Stimulated activated CD8-positive, alpha-beta memory T cell treated with anti-CD3 and anti-CD28 coated beads, Interleukin-12 subunit alpha, Interleukin-12 subunit beta, amount 100 ng/mL, for 1 hour (primary cell): ENCODE data around the gene SELENOO.

ENCODE experiments used
- DNase-seq: peaks from one replicate; pipeline ENCODE4 v3.0.0-alpha.2; 2020; ENCODE audit warnings: low read depth

Gene SELENOO

DNA sequence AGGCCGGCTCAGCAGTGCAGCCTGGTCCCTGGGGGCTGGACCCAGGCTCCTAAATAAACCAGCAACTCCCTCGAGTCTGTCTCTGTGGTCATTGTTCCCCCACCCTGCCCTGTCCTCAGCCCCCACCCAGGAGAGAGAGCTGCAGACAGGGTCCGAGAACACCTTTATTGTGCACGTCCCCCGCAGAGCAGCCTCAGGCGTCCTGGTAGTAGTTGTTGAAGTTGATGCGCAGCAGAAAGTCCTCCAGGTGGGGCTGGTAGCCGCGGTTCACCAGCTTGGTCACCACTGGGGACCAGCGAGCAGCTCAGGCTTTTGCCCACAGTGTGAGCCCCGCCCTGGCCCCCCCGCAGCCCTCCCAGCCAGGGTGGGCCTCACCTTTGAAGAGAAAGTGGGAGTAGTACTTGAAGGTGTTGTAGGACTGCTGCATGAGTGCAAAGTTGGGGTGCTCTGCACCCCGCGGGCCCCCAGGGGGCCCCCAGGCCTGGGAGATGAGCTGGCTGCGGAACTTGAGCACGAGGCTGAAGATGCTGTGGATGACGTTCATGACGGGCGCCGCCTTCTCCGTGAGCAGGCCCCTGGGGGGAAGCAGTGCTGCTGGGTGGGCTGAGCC, 16.8 kb downstream of the SELENOO start:
- no peak for DNase-seq

DNA sequence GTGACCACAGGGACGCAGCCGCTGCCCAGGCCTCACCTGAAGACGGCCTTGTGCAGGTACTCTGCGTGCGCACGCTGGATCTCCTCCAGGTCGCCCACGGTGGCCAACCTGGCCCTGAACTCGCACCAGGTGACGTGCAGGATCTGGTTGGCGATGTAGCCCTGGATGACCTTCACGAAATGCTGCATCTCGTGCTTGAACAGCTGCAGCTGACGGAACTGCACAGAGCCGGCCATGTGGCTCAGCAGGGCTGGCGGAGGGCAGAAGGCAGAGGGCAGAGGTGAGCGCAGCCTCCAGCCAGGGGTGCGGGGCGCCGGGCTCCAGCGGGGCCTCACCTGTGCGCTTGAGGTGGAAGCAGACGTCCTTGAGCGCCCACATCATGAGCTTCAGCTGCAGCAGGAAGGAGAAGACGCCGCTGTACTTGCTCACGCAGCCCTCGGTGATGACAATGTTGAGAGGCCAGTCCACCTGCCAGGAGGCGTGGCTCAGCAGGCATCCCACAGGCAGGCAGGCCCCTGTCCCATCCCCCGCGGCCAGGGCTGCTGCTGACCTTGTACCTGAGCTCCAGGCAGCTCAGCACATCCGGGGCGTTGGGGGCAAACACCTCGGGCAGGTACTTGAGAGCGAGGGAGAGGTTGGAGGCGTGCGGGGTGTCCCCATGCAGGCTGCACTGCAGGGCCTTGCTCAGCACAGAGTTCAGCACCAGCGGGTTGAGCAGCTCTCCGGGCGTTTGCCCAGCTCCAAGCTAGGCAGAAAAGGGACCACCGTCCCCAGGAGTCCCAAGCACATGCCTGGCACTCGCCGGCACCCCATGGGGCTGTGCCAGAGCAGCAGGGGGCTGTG, 17.6 kb downstream of the SELENOO start:
- no peak for DNase-seq

DNA sequence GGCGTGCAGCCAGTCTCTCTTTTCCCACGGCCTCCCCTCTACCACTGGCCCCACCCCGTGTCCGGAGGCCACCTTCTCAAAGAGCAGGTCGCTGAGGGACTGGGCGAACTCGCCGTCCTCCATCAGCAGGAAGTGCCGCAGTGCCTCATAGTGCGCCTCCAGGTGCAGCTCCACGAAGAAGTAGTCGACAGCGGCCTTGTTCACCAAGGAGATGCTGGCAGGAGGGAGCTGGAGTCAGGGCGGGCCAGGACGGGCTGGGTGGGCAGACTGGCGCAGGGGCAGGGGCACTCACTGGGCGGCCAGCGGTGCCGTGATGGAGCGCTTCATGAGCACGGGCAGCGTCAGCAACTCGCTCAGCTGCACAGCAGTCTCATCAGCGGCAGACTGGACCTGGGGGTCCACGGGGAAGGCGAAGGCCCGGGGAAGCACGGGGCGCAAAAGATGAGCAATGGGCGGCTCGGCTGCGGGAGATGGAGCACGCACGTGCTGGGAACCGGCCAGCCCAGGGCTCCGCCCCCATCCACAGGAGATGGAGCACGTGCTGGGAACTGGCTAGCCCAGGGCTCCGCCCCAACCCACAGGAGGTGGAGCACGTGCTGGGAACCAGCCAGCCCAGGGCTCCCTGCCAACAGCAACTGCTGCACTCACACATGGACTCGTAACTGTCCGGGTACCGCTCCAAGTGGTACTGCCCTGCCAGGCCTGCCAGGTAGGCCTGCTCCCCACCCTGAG, 18.4 kb downstream of the SELENOO start:
- no peak for DNase-seq

DNA sequence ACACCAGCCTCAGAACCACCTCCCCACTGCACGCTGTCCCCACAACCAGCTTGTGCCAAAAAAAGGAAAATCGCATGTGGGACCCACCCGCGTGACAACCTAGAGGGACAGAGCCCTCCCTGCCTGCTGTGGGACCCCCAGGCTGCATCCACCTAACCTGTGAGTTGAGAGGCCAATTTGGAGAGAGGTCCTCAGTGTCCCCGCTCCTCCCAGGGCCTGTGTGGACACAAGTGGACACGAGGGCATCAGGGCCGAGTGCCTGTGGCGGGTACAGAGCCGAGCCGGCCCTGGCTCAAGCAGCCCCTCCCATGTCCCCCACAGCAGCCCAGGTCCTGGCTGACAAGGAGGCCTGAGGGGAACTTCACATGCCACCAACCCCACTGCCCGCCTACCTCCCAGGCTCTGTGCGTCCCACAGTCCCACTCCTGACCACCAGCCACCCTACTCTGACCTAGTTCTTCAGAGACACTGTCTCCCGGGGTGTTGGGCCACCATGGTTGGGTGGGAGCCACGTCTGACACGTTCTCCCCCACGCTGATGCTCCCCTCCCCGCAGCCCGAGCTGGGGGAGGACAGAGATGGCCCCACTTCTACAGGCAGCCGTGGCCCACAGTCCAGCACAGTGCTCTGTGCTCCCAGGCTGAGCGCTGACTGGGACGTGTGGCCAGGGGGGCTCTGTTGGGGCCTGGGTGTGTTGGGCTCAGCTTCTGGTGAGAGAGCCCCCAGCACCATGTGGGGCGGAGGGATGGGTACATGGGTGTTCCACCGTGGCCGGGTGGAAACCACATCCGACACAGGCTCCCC, 19.2 kb downstream of the SELENOO start:
- no peak for DNase-seq

DNA sequence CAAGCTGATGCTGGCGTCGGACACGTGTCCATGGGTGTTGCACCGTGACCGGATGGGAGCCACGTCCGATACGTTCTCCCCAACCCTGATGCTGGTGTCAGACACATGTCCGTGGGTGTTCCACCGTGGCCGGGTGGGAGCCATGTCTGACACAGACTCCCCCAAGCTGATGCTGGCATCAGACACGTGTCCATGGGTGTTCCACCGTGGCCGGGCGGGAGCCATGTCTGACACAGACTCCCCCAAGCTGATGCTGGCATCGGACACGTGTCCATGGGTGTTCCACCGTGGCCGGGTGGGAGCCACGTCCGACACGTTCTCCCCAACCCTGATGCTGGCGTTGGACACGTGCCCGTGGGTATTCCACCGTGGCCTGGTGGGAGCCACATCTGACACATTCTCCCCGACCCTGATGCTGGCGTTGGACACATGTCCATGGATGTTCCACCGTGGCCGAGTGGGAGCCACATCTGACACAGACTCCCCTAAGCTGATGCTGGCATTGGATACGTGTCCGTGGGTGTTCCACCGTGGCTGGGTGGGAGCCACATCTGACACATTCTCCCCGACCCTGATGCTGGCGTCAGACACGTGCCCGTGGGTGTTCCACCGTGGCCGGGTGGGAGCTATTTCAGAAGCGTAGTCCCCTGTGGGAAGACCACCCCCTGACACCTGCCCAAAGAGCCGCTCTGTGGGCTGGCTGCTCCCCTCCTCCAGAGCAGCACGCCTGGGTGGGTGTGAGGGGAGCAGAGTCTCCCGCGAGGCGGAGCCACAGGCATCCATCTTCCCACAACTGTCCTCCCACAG, 20.0 kb downstream of the SELENOO start:
- no peak for DNase-seq

DNA sequence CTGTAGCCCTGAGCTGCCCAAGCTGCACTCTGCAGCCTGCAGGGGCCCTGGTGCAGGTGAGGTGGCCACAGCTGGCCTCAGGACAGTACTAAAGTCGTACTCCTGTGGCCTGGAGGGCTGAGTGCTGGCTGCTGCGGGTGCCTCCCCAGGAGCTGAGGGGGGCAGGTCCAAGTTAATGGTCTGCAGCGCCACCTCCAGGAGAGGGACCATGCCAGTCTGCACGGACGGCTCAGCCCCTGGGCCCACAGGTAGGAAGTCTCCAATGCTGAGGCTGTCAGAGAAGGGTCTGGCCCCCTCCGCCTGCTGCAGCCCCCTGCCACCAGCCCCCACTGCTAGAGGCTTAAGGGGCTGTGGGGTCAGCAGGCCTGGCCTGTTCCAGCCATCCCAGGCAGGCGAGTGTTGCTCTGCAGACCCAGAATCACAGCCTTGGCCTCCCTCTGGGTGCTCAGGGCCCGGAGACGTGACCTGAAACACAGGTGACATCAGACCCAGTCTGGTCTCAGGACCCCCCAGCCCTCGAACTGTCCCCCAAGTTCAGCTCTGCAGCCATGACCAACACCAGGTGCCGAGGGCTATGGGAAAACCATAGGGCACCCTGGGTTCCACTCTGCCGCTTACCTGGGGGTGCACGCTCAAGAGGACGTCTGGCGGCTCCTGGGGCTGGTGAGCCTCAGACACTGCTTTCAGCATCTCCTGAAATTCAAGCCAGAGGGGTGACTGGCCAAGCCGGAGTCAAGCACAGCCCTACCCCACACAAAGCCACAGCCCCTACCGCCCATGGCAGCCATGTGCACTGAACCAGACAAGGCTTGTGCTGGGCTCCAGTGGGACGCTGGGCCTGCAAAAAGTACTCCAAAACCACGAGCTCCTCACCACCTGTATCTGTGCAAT, 20.8 kb downstream of the SELENOO start:
- no peak for DNase-seq

DNA sequence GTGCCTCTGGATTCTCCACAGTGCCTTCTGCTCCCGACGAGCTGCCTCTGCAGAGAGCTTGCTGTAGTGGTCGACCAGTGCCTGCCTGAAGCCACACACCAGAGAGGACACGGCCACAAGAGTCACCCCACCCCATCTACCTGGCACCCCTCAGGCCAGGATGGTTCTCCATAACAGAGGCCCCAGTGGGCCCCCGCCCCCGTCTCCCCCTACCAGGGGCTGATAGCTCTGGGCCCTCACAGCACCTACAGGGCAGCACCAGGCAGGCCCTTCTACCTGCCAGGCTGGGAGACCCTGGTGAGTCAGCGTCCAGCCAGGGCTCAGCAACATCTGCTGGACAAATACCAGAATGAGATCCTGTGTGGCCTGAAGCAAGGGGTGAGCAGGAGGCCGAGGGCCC, 21.7 kb downstream of the SELENOO start:
- no peak for DNase-seq

DNA sequence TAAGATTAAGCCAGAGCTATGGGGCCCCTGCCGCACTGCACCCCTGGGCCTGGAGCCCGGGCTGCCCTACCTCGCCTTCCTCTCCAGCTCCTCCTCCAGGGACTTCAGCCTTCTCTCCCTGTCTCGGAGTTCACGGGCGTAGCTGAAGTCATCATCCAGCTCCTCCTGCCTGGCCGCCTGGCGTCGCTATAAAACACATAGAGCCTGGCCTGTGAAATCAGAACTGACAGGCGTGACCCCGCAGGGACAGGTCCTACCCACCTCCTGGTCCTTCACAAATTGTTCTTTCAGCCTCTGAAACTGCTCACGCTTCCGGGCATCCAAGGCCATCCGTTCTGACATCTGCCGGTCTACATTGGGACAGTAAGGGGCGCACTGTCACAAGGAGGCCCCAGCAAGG, 23.3 kb downstream of the SELENOO start:
- DNase-seq: no peak

DNA sequence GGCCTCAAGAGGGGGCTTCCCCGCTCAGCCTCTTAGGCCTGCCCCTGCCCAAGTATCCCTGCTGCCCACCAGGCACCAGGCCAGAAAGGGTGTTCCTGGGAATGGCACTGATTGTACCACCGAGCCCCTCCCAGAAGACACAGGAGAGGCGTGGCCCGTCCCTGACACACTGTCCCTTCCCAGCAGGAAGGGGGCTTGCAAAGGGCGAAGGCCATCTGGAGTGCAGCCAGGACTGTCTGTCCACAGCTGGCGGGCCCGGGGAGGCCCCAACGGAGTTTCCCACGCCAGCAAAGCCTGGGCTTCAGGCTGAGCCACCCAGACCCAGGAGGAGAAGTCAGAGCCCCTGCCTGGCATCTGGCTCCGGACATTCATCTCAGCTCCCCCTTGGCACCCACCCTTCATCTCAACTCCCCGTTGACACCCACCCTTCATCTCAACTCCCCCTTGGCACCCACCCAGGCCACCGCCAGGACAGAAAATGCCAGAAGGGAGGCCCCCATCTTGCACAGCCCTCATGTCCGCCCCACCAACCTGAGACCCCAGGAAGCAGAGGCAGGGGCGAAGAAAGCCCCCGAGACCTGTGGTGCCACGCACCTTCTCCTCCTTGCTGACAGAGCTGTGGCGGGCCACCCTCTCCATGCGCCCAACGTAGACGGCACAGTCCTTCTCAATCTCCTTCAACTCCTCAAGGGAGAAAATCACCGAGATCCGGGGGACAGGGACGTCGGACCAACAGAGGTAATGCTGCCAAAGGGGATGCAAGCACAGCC, 24.6 kb downstream of the SELENOO start:
- no peak for DNase-seq

DNA sequence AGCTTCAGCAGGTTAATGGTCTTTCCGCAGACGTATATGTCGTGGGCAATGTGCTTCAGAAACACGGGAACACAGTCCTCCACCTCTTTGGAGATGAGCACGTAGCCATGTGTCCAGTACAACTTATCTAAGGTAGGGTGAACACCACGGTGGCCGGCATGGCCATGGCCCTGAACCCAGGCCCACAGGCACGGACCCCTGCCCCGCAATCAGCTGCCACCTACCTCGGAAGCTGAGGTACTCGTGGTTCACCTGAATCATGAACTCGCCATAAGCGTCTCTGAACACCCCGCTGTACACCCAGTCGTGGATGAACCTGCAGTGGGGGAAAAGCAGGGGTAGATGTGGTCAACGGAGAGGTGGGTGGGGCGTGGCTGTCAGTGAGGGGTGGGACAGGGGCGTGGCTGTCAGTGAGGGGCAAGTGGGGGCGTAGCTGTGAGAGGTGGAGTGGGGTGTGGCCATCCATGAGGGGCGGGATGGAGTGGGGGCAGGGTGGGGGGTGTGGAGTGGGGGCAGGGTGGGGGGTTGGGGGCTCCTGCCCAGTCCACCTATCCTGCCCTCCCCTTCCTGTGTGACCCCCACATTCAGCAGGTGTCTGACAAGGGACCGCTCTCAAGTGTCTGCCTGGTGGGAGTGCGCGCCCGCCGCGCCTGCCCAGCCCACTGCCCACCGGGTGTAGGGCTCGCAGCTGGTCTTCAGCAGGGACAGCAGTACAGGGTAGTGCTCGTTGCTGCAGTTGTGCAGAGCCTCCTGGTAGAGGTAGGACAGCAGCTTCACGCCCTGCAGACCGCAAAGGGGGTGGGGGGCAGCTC, 25.5 kb downstream of the SELENOO start:
- no peak for DNase-seq

DNA sequence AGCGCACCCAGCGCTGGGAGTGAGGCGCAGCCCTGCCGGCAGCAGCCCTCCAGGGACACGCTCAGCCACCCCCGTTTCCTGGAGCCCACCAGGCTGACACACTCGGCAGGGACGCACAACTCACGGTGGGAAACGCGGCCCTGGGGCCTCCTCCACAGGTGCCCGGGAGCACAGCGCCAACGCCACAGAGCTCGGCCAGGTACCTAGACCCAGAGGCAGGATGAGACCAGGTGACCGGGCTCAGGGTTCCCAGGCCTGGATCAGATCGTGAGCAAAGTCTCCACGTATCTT, 26.0 kb downstream of the SELENOO start:
- DNase-seq: no peak

DNA sequence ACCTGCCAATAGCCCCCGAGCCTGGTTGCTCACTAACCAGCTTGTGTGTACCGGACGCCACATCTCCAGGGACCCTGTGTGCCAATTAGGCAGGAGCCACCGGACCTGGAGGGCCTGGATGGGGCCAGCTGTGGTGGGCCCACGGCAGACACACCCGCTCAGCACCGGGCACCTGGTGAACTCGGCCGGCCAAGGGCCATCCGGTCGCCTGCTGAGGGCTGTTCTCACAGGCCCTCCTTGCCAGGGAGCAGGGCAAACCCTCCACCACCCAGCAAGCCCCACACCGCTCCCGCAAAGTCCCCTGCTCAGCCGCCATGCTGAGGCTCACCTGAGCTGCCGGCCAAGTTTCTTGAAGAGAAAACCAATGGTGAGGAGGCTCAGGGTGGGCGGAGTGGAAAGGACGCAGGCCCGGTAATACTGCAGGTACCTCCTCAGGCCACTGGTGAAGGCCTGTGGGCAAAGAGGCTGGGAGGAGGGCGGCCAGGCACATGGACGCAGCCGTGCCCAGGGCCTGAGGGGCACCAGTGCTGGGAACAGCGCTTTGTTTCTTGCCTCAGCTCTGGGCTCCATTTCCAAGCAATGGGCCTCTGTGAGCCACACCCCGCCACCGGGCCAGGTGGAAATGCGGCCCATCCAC, 26.9 kb downstream of the SELENOO start:
- no peak for DNase-seq

DNA sequence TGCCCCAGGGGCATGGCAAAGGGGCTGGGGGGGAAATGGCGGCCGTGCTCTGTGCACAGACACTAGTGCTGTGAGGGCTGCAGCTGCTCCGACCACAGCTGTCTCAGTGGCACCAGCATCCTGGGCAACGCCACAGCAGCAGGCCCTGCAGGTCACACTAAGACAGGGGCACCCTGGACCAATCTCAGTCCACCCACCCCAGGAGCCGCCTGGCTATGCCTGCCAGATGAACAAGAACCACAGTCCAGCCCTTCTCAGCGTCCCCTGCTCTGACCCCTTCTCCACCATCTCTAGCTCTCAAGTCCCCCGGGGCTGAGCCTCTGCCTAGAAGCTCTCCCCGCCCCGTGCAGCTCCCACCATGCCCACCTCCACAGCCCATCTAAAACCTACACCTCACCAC, 27.6 kb downstream of the SELENOO start:
- no peak for DNase-seq

DNA sequence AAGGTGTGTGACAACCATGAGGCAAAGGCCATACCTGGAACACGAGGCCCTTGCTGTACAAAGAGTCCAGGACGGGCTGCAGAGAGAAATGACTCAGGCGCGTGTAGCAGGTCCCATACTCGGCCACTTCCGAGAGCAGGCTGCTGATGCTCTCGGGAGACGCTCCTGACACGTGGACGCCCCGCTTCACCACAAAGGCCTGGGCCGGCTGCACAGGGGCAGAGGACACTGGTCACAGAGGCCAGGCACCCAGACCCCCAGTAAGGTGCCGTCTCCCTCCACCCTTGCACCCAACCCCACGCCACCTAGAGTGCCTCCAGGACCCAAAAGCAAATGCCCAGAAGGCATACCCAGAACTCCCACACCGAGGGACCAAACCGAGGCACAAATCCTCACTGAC, 28.6 kb downstream of the SELENOO start:
- no peak for DNase-seq

DNA sequence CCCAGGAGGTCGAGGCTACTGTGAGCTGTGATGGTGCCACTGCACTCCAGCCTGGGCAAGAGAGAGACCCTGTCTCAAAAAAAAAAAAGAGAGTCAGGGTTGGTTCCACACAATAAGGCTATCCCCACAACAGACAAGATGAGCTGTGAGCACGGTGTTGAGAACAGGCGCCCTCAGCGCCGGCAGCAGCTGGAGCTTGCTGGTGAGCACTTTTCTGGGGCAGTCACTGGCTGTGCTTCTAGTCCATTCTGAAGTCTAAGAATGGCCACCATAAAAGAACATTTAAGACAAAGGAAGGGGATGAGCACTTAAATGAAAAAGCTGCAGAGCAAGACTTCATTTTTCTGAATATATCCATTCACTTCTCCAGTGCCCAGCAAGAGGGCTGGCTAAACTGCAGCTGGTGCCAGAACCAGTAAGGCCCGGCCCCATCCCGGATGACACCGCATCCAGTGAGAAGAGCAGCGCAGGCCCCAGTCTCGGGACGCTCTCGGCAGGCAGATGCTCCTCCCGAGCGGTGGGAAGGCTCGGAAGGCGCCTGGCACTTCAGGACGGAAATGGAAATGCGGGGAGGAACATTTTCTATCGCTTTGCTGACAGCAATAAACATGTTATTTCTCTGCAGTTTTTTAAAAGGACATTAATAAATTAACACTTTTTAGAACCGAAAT, 31.8 kb downstream of the SELENOO start:
- no peak for DNase-seq

DNA sequence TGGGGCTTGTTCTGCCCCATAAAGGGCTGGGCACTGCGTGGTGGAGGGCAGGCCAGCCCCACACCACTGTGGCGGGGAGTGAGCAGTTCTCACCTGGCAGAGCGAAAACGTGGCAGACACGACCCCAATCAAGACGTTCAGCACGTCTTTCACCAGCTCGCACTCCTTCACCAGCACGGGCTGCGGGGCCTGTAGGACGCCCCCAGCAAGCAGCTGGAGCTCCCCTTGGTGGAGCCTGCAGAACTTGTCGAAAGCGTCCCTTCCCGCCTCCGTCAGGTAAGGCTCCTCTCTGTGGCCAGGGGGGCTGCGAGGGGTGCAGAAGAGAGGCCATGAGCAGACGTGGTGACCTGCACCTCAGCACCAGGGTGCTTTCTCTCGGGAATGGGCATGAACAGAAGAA, 32.4 kb downstream of the SELENOO start:
- DNase-seq: no peak

DNA sequence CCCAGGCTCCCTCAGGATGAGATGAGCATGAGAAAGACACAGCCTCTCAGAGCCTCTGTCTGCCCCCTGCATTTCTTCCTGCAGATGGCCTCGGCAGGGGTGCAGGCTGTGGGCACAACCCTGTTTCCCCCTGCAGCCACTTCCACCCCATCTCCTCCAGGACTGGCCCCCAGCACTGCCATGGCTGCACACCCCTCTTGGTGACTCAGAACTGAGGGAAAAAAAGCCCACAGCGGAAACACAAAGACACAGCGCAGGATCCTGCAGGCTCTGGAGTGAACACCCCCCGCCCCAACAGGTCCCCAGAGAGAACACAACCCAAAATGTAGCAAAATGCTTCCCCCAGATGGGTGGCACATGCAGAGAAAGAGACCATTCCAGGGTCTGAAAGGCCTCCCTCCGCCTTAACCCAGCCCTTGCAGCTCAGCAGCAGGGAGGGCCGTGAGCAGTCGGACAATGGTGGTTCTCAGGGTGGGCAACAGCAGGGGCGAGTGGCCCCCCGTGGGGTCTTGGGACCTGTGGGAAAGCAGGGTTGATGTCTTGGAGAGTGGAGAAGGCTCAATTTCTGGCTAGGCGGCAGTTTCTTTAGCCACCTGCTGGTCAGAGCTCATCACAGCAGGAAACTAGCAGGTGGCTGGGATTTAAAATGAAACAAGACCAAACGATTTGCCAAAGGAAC, 36.1 kb downstream of the SELENOO start:
- DNase-seq: no peak
